Stimulated activated CD4-positive, alpha-beta T cell treated with anti-CD3 and anti-CD28 coated beads, Interleukin-15, amount 100 ng/mL, for 48 hours (primary cell): ENCODE results near the gene CDC42EP3.

ENCODE experiments used
- DNase-seq, 2 donors: peaks; one replicate each; pipeline ENCODE4 v3.0.0-alpha.2; 2020; ENCODE audit warnings: low read depth in 2 of 2

CDC42EP3 gene

DNA sequence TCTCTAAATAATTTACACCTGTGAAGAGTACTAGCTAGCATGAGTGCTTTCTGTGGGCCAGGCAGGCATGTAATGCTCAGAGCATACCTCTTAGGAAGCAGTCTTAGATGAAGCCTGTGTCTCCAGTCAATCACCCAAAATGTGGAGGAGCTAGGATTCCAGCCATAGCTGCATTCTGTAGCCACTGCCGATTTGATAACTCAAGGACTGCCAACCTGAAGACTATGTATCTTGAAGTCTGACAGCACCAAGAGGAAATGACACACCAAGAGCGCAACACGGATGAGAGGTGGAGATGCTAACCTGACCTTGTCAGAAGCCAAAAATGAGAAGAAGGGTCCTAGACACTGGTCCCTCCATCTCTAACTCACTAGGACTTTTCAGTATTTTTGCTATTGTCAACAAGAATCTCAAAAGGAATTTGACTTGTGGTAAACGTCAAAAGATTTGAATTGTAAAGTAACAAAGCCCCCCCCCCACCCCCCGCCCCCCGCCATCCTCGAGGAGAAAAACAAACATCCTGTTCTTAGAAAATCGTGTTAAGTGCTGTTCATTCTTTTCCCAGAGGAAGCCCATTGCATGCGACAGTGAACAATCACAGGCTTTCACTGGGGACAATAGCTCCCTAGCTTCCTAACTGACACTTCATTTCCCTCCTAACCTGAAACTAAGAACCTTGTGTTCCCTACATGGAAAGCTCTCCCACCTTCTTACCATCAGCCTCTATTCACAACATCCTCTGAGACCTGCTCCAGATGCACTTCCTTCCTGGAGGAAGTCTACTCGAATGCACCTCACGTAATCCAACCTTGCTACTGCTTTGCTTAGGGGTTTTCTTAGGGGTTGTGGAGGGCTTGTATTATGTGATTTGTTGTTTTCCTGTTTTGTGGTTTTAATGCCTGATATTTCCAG is 14.7 kb downstream of the CDC42EP3 start:
- DNase-seq = no peak

- DNase-seq = no peak
Measured at GRCh38 chr2:37654932-37655841, 16.3 kb downstream of the CDC42EP3 start.

DNA sequence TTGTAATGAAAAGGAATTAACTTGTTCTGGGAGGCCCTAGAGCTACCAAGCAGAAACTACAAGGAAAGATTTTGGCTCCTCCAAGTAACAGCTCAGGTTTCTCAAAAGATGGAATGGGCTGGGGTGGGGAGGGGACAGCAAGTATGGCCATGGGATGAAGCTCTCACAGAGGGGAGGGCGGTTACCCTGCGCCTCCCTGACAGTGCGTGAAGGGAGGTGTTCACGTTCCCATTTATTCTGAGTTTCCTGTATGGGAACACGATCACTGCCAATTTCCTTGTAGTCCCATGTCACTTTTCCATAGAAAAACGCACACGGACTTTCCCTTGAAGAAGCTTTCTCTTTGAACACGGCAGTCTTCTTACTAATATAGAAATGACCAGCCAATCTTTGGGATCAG is 17.0 kb downstream of the CDC42EP3 start:
- DNase-seq = no peak

- no peak for DNase-seq
Measured at GRCh38 chr2:37653805-37654378, 17.6 kb downstream of the CDC42EP3 start.

GRCh38 chr2:37653093-37653492 is 18.3 kb downstream of the CDC42EP3 start:
- no peak for DNase-seq

DNA sequence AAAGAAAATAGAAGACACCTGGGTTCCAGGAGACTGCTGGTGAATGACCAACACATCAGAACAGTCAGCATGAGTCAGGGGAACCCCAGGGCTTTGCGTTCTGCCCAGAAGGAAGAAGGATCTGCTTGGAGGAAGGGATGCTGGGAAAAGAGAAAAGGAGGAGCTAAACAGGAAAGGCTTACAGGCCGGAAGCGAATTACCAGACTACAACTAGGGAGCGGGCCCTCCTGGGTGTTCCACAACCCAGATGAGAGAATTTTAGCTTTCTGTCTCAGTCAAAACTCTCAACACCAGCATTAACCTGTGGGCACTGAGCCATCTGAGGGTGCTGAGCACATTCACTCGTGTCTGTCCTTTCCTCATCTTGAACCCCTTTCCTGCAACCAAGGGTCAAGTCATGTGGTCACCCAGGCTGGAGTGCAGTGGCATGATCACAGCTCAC is 19.2 kb downstream of the CDC42EP3 start:
- DNase-seq = no peak

DNA sequence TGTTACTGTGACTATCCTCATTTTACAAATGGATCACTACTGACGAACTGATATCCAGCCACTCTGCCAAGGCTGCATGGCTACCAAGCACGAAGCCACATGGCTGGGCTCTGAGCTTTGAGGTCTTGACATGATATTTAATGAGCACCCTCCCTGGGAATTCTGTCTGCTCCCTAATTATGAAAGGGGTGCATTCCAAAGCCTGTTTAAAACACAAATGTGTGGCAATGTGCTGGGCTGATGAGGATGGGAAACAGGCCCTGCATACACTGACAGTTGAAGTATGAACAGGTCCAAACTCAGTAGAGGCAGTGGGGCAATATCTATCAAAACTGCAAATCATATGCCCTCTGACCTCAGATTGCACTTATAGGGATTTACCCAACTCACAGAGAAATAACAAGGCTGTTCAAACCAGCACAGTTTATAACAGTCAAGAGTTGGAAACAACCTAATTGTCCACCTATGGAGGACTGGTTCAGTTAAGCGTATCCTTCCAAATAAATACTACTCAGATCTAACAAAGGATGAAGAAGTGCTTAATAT is 20.8 kb downstream of the CDC42EP3 start:
- no peak for DNase-seq

DNA sequence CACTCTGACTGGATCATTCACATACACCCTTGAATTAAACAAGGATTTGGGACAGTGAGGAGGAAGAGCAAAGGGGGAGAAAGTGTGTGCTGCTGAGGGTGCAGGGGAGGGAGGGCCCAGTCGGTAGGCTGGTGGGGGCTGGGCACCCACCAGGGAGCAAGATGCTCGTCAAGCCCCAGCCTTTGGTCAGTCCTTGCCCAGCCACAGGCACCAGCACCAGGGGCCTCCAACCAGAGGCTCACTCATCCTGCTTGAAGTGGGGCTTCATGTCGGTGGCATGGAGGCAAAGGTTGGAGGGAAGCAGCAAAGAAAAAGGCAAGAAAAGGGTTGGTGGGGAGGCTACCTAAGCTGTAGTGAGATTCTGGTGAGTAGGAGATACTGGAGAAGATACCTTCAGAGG is 21.9 kb downstream of the CDC42EP3 start:
- DNase-seq = no peak

DNA sequence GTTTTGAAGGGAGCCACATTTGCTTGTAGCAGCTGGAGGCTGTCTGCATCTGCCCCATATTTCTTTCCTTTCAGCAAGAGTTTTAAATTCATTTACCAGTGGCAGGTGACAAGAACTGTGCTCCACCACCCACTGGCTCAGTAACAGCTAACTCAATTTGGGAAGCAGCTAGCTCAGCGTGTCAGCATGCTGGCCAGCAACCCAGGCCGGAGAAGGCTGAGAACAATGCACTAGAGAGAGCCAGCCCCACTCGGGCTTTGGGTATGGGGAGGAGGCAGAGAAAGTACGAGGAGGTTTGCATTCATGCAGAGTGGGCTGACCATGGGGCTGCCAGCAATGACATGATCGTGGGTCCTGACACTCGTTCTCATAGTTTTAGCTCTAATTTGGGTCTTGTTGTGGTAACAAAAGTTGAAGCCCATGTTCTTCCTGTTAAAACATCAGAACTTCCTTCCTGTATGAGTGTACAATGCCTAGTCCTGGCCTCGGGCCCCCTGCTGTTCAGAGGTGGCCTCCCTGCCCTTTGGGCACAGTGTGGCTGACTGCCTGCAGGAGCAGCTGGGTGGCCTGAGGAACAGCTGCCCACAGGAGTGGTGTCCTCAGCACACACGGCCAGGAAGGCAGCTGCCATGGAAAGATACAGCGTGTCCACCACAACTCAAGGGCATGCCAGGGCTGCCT is 23.0 kb downstream of the CDC42EP3 start:
- no peak for DNase-seq

- DNase-seq = no peak
Measured at GRCh38 chr2:37647971-37648330, 23.5 kb downstream of the CDC42EP3 start.

DNA sequence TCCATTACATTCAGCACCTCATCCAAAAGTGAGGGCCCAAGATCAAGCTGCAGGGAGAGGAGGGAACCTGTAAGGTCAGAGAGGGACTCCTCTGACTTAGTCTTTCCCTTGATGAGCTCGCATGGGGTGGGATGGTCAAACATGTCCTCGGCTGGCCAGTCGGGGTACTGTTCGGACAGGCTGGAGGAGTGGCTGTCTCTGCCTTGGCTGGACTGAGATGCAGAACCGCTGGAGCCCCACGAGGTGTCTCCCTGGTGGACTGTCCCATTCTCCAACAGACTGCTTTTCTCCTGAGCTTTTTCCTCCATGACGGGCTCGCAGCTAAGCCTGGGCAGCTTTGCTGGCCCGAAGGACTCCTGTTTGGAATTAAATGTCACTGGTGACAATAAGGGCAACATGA is 25.6 kb downstream of the CDC42EP3 start:
- DNase-seq = no peak

DNA sequence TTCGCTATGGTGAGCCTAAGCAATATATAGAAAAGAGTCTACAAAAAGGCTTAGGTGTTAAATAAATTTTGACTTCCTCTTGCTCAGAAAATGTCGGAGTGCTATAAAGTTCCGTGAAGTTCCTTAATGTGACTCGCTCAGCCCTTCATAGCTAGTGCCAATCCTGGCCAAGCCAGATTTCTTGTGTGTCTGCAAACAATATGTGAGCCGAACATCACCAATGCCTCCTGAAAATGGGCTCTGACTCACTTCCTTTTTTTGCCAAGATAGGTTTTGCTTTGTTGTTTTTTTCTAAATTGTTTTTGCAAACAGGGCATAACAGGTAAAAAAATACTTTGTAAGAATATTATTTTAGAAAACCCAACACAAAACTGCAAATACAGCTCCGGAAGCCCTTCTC is 26.1 kb downstream of the CDC42EP3 start:
- no peak for DNase-seq

- no peak for DNase-seq
Measured at GRCh38 chr2:37644191-37644590, 27.3 kb downstream of the CDC42EP3 start.

DNA sequence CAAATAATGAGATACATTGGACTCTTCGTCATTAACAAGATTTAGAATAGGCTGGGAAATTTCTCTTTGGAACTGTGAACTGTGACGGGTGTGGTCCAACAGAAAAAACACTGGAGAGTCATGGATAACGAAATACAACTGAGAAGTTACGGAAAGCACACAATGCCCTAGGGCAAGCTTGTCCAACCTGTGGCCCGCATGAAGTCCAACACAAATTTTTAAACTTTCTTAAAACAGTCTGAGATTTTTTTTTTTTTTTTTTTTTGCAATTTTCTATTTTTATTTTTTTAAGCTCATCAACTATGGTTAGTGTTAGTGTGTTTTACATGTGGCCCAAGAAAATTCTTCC is 27.7 kb downstream of the CDC42EP3 start:
- no peak for DNase-seq

DNA sequence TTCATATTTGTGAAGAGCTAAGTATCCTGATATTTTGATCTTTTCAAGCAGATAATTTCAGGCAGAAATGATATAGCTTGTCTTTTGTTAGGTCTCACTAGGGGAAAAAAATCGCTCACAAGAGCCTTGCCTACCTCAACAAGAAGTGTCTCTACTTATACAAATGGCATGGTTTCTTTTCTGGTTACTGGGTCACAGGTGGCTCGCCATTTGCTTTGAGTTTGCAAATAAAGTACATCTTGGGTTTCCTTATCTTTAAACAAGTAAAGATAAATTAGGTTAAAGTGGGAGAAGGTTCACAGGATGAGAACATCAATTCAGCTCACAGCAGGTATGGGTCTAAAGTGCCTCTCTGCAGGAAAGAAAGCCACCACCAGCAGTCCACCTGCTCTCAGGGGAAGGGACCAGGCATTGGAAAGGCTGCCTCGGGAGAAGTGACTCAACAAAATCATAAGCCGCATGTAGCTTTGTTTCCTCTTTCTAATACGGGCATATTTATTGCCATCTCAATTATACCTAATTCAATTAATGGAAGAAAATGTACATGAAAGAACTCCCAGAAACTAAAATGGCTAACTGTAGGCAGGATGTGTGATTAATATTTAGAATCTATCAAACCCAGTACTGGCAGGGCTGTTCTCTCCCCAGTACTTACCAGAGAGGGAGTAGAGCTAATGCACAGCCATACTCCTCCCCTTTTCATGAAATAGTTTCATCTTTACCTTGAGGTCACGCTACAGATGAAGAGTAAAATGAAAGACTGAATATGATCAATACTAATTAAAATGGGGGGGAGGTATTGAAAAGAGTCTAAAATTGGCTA is 28.3 kb downstream of the CDC42EP3 start:
- no peak for DNase-seq

GRCh38 chr2:37641582-37642171 is 29.8 kb downstream of the CDC42EP3 start:
- no peak for DNase-seq

- no peak for DNase-seq
Measured at GRCh38 chr2:37639631-37640030, 31.8 kb downstream of the CDC42EP3 start.

DNA sequence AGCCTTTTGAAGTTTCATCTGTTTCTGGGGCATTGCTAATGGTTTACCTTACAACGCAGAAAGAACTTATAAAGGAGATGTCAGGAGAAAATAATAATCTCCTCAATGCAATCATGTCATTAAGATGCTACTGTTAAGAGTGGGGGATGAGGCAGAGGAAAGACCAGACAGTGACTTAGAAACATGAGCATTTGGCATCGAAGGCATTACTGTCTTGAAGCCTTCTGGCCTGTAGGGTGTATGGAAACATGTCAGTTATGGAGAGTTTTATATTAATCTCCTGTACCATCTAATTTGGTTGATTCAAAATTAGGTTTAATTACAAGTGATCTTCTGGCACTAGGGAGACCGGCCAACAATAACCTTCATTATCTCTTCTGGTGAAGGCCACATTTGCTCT is 32.5 kb downstream of the CDC42EP3 start:
- no peak for DNase-seq

DNA sequence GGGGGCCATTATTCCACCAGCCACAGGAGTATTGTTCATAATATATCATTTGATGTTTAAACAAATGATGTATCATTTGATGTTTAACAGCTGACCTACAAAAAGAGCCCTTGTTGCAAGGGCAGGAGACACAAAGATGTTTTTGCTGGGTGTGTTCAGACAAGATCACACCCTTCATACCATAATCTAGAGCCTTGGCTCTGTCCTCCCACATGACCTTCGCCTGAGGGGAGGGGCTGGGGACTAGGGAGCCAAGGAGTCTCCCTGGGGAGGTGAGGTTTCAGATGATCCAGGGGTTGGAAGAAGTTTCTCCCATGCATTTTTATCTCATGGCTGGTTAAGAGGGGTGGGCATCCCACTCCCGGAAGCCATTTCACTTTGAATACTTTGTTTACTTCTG is 33.5 kb downstream of the CDC42EP3 start:
- no peak for DNase-seq

DNA sequence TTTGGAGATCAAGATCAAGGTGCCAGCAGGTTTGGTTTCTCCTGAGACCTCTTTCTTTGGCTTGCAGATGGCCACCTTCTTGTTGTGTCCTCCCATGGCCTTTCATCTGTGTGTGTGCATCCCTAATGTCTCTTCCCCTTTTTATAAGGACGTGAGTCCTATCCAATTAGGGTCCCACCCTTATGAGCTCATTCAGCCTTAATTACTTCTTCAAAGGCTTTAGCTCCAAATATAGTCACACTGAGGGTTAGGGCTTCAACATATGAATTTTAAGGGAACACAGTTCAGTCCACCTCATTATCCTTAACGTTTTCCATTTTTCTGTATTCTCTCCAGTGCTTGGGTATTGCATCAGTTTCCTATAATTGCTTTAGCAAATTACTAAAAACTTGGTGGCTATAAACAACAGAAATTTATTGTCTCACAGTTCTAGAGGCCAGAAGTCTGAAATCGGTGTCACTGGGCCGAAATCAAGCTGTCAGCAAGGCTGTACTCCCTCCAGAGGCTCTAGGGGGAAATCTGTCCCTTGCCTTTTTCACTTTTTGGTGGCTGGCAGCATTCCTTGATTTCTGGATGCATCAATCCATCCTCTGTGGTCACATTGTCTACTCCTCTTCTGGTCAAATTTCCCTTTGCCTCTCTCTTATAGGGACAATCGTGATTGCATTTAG is 34.1 kb downstream of the CDC42EP3 start:
- no peak for DNase-seq
